HFF-Myc (cell line): ENCODE measurements around the gene EFNB2.

Source experiments
- DNase-seq: peaks from one replicate; pipeline ENCODE4 v3.0.0-alpha.2; 2011; ENCODE audit warnings: low read depth; ENCODE audit errors: extremely low read depth
- H3K4me3 ChIP-seq: replicated peaks from 2 replicates; pipeline ENCODE4 v1.5.1; 2011; ENCODE audit warnings: low read depth, mild to moderate bottlenecking, control low read depth, low read length
- CTCF ChIP-seq: IDR thresholded peaks from 2 replicates; pipeline ENCODE4 v1.5.1; 2012; ENCODE audit warnings: mild to moderate bottlenecking, low read depth, low read length, control low read depth; ENCODE audit errors: missing control alignments

The EFNB2 gene

DNA sequence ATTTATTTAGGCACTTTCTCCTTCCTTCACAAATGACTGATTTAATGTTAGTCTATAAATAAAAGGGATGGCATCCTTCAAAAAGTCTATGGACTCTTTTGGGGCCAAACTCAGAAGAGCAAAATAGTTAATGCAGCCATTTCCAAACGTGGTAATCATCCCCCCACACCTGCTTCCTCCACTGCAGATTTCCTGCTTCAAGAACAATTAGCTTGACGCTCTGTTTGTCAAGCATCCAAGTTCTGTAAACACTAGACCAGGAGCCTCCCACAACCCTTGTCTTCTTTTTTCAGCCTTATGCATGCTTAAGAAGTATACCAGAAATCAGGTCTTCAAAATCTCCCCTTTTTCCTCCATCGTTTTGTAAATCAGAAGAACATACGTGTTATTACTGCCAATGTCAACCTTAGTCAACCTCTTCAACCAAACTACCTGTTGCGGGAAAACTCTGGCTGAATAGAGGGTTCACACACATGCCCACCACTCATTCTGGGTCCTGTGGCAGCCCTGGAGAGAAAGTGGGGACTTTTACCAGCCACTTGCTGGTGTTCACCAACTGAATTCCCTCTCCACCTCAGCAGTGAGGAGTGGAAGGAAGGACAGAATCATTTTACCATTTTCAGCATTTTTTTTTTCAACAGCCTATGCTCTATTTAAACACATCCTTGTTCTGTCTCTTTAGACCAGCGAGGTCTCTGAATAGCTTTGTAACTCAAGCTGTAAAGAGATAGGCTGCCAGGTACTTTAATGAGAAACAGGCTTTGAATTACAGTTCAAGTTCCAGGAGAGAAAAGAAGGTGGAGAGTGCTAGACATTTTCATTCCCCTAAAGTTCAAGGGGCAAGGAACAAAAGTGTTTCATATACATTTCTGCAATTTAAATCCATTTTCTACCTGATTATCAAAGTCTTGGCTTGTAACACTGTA is 39.1 kb downstream of the EFNB2 start:
- no peak for DNase-seq
- TF ChIP-seq CTCF: no peak
- no peak overlapping the region for H3K4me3 ChIP-seq

DNA sequence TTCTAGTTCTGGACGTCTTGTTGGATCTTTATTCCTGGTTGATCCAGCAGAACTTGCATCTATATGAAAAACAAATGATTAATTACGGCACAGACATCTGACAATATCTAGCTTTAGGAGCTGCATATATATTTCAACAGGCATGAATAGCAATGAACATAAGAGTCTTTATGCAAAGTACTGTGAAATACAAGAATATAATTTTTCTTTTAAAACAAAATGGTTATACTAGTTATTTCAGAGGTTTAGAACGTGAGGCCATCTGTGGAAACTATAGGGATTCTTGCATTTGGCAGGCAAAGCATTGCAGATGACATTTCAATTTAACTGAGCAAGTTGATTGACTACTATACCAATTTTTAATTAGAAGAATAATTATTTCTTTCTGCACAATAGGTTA is 40.5 kb downstream of the EFNB2 start:
- no peak for TF ChIP-seq CTCF
- no peak overlapping the region for H3K4me3 ChIP-seq
- no peak for DNase-seq

GRCh38 chr13:106494506-106494905 is 41.0 kb downstream of the EFNB2 start:
- DNase-seq: no peak
- TF ChIP-seq CTCF: no peak
- no peak overlapping the region for H3K4me3 ChIP-seq

DNA sequence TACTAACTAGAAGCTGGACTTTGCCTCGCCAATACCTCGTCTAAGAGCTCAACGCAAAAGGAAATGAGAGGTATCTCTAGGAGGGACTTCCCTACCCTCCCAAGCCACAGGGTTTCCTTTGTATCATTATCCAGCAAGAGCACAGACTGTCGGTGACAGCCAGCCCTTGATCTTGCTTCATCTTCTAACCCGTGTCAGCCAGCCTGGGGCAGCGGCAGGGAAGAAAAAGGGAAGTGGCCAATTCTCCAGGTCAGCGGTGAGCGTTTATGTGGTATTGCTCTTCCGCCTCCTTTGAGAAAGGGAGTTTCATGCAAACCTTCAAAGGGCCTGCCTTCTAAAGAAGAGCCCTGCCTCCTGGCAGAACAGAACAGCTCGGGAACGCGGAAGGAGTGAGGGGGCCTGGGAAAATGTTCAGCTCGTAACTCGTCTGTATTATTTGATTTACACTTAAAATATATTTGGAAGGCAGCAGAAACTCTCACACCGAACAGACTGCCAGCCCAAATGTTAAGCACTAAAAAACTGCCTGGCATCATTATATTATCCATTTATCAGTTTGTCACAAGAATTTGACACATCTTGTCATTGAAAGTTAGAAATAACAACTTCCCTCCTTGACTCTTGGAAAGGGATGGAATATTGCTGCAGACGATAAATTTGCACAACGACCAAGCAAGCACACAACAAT is 41.8 kb downstream of the EFNB2 start:
- TF ChIP-seq CTCF: no peak
- DNase-seq: no peak
- H3K4me3 ChIP-seq: no peak overlapping the region

GRCh38 chr13:106492588-106493475 is 42.6 kb downstream of the EFNB2 start:
- no peak for TF ChIP-seq CTCF
- no peak overlapping the region for H3K4me3 ChIP-seq
- DNase-seq: no peak

- no peak for DNase-seq
- H3K4me3 ChIP-seq: no peak overlapping the region
- TF ChIP-seq CTCF: no peak
Observed at GRCh38 chr13:106491928-106492587, 43.4 kb downstream of the EFNB2 start.
